Measurements from ENCODE around the gene AMIGO1.

Gene AMIGO1

DNA sequence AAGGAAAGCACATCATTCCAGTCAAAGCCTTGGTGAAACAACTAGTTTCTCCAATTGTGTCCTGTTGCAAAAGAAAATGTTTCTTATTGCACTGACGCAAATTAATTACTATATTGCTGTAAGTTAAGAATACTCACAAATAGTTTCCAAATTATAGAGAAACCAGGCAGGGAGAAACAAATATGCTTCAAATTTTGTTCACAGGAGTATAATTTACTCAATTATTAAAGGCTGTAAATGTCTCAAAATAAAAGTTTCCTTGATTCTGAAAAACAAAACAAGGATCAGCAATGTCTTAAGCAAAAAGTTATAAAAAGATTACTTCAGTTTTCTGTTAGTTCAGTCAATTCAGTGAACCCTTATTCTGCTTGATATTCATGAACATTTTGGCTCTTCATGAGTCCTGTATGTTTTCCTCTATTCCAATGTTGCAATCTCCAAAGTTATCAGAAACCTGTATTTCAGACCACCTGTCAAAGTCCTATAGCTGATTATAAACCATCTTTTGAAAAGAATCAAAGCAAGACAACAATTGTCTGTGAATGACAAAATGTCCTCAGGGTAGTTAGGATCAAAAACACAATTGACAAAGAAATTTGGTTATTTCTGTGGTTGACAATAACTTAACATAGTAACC, 54.9 kb downstream of the AMIGO1 start:
- no peak for DNase-seq (ENCODE audit: low read depth, low spot score)
